ENCODE measurements around the gene CRTC1.

GRCh38 chr19:18660939-18661670 is 22.4 kb upstream of the CRTC1 start:
- TF ChIP-seq, protein P1, sequence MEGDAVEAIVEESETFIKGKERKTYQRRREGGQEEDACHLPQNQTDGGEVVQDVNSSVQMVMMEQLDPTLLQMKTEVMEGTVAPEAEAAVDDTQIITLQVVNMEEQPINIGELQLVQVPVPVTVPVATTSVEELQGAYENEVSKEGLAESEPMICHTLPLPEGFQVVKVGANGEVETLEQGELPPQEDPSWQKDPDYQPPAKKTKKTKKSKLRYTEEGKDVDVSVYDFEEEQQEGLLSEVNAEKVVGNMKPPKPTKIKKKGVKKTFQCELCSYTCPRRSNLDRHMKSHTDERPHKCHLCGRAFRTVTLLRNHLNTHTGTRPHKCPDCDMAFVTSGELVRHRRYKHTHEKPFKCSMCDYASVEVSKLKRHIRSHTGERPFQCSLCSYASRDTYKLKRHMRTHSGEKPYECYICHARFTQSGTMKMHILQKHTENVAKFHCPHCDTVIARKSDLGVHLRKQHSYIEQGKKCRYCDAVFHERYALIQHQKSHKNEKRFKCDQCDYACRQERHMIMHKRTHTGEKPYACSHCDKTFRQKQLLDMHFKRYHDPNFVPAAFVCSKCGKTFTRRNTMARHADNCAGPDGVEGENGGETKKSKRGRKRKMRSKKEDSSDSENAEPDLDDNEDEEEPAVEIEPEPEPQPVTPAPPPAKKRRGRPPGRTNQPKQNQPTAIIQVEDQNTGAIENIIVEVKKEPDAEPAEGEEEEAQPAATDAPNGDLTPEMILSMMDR (IDR thresholded peaks at IDR 0.05) = no peak
- no peak for TF ChIP-seq POLR2A (IDR thresholded peaks at IDR 0.05)

Measured in heart left ventricle (tissue), 13 donors.